Cardiac muscle cell (in vitro differentiated cells and primary cell): ENCODE measurements around the gene PCGF3. TPM values are rescaled to one million over a fixed set of nuclear protein-coding genes. Genes with fewer than 3 reads are reported as not detected.

Experiments used
- DNase-seq, 2 donors: peaks; one replicate each; pipeline versions ENCODE4 v3.0.0 to v3.0.0-alpha.2; 2010 to 2017; ENCODE audit warnings: low read depth in 1 of 2, low spot score in 1 of 2
- H3K27ac ChIP-seq: fragments of 200-600 bp; sonication (generic); 2 replicates; pipeline ENCODE4 v1.5.1; 2016
- H3K27me3 ChIP-seq: fragments of 200-600 bp; sonication (generic); 2 replicates; pipeline ENCODE4 v1.6.0; 2016; ENCODE audit warnings: control low read depth
- H3K36me3 ChIP-seq: fragments of 200-600 bp; sonication (generic); 2 replicates; pipeline ENCODE4 v1.5.1; 2016; ENCODE audit warnings: control low read depth
- H3K4me1 ChIP-seq: fragments of 200-600 bp; sonication (generic); 2 replicates; pipeline ENCODE4 v1.8.1; 2017; ENCODE audit warnings: low read depth, mild to moderate bottlenecking, mixed run types
- H3K4me3 ChIP-seq: fragments of 200-600 bp; sonication (generic); 2 replicates; pipeline ENCODE4 v1.5.1; 2016; ENCODE audit warnings: mild to moderate bottlenecking
- H3K9me3 ChIP-seq: fragments of 200-600 bp; sonication (generic); 2 replicates; pipeline ENCODE4 v1.5.1; 2017; ENCODE audit warnings: low read depth, mild to moderate bottlenecking, control low read depth
- CTCF ChIP-seq: IDR thresholded peaks from 2 replicates; pipeline ENCODE4 v1.5.1; 2012; ENCODE audit warnings: low read depth, mild to moderate bottlenecking, low read length
- polyA plus RNA-seq: library from polyadenylated mRNA; unstranded; fragments of >200 nt; fragmentation: Nextera tagmentation; extraction: Ambion mirVana; gene quantifications from 2 replicates; pipeline ENCODE4 v1.2.1, GENCODE V29; 2016
- total RNA-seq: library from RNA; depleted of rRNA; stranded (reverse); fragments of >200 nt; gene quantifications from 2 replicates; pipeline ENCODE4 v1.2.3, GENCODE V29; 2016

Gene PCGF3
- total RNA-seq: 59.6 and 118 TPM in 2 replicates
- 28.1 and 32.8 TPM in 2 replicates for polyA plus RNA-seq

DNA sequence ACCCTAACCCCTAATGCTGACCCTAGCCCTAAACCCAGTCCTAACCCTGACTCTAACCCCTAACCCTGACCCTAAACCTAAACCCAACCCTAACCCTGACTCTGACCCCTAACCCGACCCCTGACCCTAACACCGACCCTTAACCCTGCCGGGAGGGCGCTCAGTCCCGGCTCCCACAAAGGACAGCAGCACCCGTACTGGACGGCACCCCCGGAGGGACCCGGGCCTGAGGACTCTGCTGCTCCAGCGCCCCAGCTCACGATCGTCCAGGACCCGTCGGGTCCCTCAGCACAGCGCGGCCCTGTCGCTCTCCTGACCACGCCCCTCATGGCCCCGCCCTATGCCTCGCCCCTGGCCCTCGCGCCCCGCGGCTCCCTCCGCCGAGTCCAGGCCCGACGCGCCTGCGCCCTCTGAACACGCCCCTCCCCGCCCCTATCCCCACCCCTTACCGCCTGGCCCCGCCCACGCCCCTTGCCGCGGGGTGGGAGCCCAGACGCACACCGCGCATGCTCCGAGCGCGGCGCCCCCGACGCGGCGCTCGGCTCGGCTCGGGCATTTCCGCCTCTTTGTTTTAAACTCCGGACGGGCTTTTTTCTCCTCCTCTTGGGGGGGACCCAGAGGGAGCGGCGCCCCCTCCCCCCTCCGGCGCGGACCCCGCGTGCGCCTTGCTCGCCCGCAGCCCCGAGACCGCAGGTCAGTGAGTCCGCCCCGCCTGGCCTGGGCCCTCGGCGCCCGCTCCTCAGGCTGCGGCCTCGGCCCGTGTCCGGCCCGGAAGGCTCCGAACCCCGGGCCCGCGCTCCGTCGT lies at the start of gene PCGF3:
TSS of gene PCGF3 (plus strand) at position 555 of the 805 bp plus-strand sequence. CDS start 27,849 bp downstream, outside the sequence.
- Histone ChIP-seq H3K9me3 (no peaks in the 10 kb centered on the region), H3K4me3 (peak within 1 kb of the TSS; percentile 94), H3K36me3 (no peaks in the 10 kb centered on the region), H3K4me1 (peaks cover 5% of the 10 kb centered on the region), H3K27me3 (no peaks in the 10 kb centered on the region), H3K27ac (peak within 1 kb of the TSS; percentile 86)
- no peak for TF ChIP-seq CTCF
- peak; percentile 98 for DNase-seq

DNA sequence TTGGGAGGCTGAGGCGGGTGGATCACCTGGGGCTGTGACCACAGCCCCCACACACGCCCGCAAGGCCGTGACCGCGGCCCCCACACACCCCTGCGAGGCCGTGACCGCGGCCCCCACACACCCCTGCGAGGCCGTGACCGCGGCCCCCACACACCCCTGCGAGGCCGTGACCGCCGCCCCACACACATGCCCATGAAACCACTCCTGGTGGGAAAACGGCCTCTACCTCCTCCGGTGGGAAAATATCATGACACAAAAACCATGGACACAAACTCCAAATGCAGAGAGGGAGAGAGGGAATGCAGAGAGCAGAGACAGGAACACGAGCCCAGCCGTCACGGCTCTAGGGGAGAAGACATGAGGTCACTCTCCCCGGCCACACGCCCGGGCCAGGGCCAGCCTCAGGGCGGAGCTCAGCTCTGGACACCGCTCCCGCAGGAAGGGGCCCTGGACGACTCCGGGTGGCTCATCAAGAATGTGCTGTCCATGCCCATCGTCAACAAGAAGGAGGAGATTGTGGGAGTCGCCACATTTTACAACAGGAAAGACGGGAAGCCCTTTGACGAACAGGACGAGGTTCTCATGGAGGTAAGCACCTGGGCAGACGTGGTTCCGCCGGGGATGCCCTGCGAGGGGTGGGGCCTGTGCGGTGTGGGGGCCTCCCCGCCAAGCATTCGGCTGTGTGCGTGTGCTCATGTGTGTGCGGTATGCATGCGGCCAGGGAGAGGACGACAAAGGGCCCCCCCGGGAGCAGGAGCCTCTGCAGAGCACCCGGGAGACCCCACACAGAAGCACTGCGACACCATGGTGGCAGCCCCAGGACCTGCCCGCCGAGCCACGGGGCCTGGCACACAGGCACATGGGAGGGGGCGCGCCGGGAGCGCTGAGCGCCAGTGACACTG lies 48.9 kb upstream of the PCGF3 start:
- DNase-seq: no peak
- H3K27me3 ChIP-seq: no peaks in the 10 kb centered on the region
- no peaks in the 10 kb centered on the region for H3K9me3 ChIP-seq
- H3K4me3 ChIP-seq: no peak overlapping the region
- no peak for TF ChIP-seq CTCF
- H3K36me3 ChIP-seq: no peaks in the 10 kb centered on the region
- H3K27ac ChIP-seq: no peak overlapping the region
- peaks cover 2% of the 10 kb centered on the region for H3K4me1 ChIP-seq

DNA sequence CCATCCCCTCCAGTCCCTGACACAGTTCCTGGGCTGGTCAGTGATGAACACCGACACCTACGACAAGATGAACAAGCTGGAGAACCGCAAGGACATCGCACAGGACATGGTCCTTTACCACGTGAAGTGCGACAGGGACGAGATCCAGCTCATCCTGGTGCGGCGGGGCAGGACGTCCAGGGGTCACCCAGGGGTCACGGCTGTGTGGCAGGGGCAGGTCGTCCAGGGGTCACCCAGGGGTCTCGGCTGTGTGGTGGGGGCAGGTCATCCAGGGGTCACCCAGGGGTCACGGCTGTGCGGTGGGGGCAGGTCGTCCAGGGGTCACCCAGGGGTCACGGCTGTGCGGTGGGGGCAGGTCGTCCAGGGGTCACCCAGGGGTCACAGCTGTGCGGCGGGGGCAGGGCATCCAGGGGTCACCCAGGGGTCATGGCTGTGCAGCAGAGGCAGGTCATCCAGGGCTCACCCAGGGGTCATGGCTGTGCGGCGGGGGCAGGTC lies 48.2 kb upstream of the PCGF3 start:
- Histone ChIP-seq H3K36me3 (no peaks in the 10 kb centered on the region), H3K9me3 (no peaks in the 10 kb centered on the region), H3K4me3 (no peak overlapping the region), H3K4me1 (no peaks in the 10 kb centered on the region), H3K27me3 (no peaks in the 10 kb centered on the region), H3K27ac (no peak overlapping the region)
- no peak for TF ChIP-seq CTCF
- no peak for DNase-seq

DNA sequence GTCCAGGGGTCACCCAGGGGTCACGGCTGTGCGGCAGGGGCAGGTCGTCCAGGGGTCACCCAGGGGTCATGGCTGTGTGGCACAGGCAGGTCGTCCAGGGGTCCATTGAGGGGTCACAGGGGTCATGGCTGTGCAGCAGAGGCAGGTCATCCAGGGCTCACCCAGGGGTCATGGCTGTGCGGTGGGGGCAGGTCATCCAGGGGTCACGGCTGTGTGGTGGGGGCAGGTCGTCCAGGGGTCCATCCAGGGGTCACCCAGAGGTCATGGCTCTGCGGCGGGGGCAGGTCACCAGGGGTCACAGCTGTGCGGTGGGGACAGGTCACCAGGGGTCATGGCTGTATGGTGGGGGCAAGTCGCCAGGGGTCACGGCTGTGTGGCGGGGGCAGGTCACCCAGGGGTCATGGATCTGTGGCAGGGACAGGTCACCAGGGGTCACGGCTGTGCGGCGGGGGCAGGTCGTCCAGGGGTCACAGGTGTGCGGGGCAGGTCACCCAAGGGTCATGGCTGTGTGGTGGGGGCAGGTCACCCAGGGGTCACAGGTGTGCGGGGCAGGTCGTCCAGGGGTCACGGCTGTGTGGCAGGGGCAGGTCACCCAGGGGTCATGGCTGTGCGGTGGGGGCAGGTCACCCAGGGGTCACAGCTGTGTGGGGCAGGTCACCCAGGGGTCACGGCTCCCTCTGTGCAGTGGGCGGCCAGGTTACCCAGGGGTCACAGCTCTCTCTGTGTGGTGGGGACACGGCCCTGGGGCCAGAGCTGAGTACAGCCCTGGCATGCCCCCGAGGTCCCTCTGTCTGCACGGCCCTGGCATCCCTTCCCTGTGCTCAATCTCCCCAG lies 47.6 kb upstream of the PCGF3 start:
- Histone ChIP-seq H3K36me3 (no peaks in the 10 kb centered on the region), H3K4me3 (no peak overlapping the region), H3K4me1 (no peaks in the 10 kb centered on the region), H3K9me3 (no peaks in the 10 kb centered on the region), H3K27me3 (no peaks in the 10 kb centered on the region), H3K27ac (no peak overlapping the region)
- DNase-seq: no peak
- no peak for TF ChIP-seq CTCF
